HG03575 (cell line): ENCODE measurements around the gene NRDE2.
"Not testable (repeated sequence)": the region's sequence is repeated elsewhere in the genome, so short reads cannot be mapped to it uniquely, and the experiment has no call there.

Experiments used
- ATAC-seq: cut with Tn5 transposase; IDR thresholded peaks from one replicate; pipeline ENCODE4 v1.9.1; 2021; ENCODE audit not compliant: unreplicated experiment, insufficient number of reproducible peaks, low FRiP score; ENCODE audit errors: extremely low read depth

NRDE2 gene

GRCh38 chr14:90344331-90345238 is 12.8 kb upstream of the NRDE2 start:
- ATAC-seq: no peak

- ATAC-seq: no peak
Measured at GRCh38 chr14:90342327-90342726, 10.6 kb upstream of the NRDE2 start.

GRCh38 chr14:90341784-90342183 is 10.0 kb upstream of the NRDE2 start:
- ATAC-seq: no peak

- not testable (repeated sequence) for ATAC-seq
Measured at GRCh38 chr14:90341232-90341631, 9.5 kb upstream of the NRDE2 start.

- ATAC-seq: no peak
Measured at GRCh38 chr14:90336985-90337384, 5.2 kb upstream of the NRDE2 start.

GRCh38 chr14:90336401-90336800 is 4.7 kb upstream of the NRDE2 start:
- no peak for ATAC-seq

- no peak for ATAC-seq
Measured at GRCh38 chr14:90332271-90332584, 487 bp upstream of the NRDE2 start.

- no peak for ATAC-seq
Measured at GRCh38 chr14:90330203-90331196, 1.2 kb downstream of the NRDE2 start.

GRCh38 chr14:90321891-90322290 is 9.8 kb downstream of the NRDE2 start:
- ATAC-seq: no peak

- no peak for ATAC-seq
Measured at GRCh38 chr14:90319634-90320541, 11.9 kb downstream of the NRDE2 start.

- no peak for ATAC-seq
Measured at GRCh38 chr14:90319173-90319572, 12.6 kb downstream of the NRDE2 start.

GRCh38 chr14:90318016-90318415 is 13.7 kb downstream of the NRDE2 start:
- ATAC-seq: no peak

- no peak for ATAC-seq
Measured at GRCh38 chr14:90317286-90317685, 14.5 kb downstream of the NRDE2 start.

- ATAC-seq: no peak
Measured at GRCh38 chr14:90308561-90308960, 23.2 kb downstream of the NRDE2 start.

GRCh38 chr14:90305176-90305601 is 26.6 kb downstream of the NRDE2 start:
- ATAC-seq: no peak

GRCh38 chr14:90304502-90304901 is 27.2 kb downstream of the NRDE2 start:
- ATAC-seq: no peak

GRCh38 chr14:90303473-90303872 is 28.3 kb downstream of the NRDE2 start:
- no peak for ATAC-seq

GRCh38 chr14:90302529-90303303 is 29.0 kb downstream of the NRDE2 start:
- no peak for ATAC-seq
